ENCODE results near the gene SERPINA12. TPM values are rescaled to one million over a fixed set of nuclear protein-coding genes. Genes with fewer than 3 reads are reported as not detected.

The SERPINA12 gene
- total and polyA plus RNA-seq, 10 of the 15 experiments (the other 5 are each of a cell fraction or from before 2014, with no cell fraction given) = not detected

DNA sequence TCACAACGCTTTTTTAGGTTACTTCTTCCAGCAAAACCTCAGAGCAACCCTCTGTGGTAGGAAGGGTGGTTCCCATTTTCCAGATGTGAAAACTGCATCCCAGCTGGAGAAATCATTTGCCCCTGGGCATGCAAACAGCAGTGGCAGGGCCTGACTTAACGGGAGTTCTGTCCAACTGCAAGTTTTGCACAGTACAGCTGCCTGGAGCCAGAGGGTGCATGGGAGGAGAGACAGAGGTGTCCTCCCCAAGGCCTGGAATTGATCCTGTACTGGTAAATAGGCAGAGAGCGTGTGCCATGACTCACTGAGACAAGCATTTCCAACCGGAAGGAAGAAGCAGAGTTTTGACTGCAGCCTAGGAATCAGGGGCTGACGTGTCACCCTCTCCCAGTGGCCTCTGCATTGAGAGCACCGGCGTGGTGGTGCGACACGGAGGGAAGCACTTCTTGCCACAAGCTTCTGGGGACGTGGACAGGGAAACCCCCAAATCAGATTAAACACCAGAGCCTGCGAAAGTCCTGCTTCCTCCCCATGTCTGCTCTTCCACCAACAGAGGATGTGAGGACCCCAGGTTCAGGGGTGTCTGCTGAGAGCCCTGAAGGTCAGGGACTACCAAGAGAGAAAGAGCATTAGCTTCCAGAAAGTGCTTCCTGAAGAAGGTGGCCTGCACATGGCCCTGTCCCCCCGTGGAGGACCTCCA, 33.0 kb upstream of the SERPINA12 start (continued):
- no peak for TF ChIP-seq RELA (IDR thresholded peaks at IDR 0.05; ENCODE audit: borderline replicate concordance, partially characterized antibody)
- TF ChIP-seq HDAC2 (IDR thresholded peaks at IDR 0.05) = no peak
- TF ChIP-seq MTA2 (IDR thresholded peaks at IDR 0.05; ENCODE audit: low read depth) = no peak
- TF ChIP-seq SMARCA5 (IDR thresholded peaks at IDR 0.05) = no peak
- no peak for TF ChIP-seq TBL1XR1 (IDR thresholded peaks at IDR 0.05; ENCODE audit: low read depth, low read length)
- TF ChIP-seq, protein P1, sequence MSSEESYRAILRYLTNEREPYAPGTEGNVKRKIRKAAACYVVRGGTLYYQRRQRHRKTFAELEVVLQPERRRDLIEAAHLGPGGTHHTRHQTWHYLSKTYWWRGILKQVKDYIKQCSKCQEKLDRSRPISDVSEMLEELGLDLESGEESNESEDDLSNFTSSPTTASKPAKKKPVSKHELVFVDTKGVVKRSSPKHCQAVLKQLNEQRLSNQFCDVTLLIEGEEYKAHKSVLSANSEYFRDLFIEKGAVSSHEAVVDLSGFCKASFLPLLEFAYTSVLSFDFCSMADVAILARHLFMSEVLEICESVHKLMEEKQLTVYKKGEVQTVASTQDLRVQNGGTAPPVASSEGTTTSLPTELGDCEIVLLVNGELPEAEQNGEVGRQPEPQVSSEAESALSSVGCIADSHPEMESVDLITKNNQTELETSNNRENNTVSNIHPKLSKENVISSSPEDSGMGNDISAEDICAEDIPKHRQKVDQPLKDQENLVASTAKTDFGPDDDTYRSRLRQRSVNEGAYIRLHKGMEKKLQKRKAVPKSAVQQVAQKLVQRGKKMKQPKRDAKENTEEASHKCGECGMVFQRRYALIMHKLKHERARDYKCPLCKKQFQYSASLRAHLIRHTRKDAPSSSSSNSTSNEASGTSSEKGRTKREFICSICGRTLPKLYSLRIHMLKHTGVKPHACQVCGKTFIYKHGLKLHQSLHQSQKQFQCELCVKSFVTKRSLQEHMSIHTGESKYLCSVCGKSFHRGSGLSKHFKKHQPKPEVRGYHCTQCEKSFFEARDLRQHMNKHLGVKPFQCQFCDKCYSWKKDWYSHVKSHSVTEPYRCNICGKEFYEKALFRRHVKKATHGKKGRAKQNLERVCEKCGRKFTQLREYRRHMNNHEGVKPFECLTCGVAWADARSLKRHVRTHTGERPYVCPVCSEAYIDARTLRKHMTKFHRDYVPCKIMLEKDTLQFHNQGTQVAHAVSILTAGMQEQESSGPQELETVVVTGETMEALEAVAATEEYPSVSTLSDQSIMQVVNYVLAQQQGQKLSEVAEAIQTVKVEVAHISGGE (CRISPR knock-in tag; IDR thresholded peaks at IDR 0.05) = no peak
- TF ChIP-seq SUZ12 (IDR thresholded peaks at IDR 0.05; ENCODE audit: unreplicated experiment) = no peak
- no peak for TF ChIP-seq CREB1 (IDR thresholded peaks at IDR 0.05; ENCODE audit: low read depth)
- TF ChIP-seq, protein P2, sequence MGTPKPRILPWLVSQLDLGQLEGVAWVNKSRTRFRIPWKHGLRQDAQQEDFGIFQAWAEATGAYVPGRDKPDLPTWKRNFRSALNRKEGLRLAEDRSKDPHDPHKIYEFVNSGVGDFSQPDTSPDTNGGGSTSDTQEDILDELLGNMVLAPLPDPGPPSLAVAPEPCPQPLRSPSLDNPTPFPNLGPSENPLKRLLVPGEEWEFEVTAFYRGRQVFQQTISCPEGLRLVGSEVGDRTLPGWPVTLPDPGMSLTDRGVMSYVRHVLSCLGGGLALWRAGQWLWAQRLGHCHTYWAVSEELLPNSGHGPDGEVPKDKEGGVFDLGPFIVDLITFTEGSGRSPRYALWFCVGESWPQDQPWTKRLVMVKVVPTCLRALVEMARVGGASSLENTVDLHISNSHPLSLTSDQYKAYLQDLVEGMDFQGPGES (IDR thresholded peaks at IDR 0.05) = no peak

Data from GM12878 (cell line).